GDM1 (cell line): Measurements from ENCODE around the gene ADGRF5.

Experiments
- DNase-seq: peaks from one replicate; lab custom pipeline; 2025; lab: John Stamatoyannopoulos, UW

Gene ADGRF5

GRCh38 chr6:46828939-46829338, 92.8 kb downstream of the ADGRF5 start:
- DNase-seq = no peak

DNA sequence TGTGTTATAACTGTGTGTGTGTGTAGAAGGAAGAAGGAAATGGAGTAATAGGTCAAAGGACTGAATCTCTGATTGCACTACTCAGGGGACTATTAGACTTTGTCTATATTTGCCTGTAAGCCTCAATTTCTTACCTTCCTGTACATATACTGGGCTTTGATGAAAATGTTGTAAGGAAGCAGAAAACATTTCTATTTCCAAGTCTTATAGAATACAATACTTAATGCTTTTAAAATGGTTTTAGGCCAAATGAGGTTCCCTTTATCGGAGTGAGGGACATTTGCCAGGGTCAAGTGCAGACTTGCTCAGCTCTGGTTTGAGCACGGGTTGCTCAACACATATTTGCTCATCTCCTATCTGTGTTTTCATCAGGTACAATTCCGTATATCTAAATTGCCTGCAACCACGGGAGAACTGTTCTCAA, 100.3 kb downstream of the ADGRF5 start:
- DNase-seq = no peak

GRCh38 chr6:46819561-46819960, 102.2 kb downstream of the ADGRF5 start:
- DNase-seq = no peak

GRCh38 chr6:46816626-46817025, 105.1 kb downstream of the ADGRF5 start:
- DNase-seq = no peak

DNA sequence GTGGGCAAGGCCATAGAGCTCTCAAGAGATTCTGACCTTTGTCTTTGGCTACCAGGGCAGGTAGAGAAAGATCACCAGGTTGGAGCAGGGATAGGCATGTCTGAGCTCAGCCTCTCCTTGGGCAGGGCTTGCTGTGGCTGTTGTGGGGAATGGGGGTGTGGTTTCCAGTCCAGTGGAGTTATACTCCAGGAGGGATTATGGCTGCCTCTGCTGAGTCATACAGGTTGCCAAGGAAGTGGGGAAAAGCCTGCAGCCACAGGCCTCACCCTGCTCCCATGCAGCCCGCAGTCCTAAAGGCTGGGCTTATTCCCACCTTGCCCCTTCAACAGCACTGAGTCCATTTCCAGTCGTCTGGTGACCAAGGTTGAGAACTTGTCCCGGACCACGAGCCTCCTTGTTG, 106.6 kb downstream of the ADGRF5 start:
- DNase-seq = no peak

DNA sequence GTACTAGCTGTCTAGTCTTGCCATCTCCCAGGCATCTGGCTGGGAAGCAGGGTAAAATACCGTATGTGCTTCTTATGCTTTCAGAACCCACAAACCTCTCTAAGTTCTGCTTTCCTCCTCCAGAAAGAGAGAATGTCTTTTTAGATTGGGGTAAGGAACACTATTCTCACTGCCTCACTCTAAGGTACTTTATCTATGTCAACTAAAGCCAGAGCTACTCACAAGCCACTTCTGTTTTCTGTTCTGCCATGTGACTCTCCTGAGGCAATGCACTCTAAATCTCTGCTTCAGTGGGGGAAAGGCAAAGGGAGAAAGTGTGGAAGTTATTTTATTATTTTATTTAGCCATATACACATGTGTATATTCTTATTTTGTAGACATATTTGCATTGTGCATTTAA, 112.9 kb downstream of the ADGRF5 start:
- DNase-seq = no peak
